HepG2 (cell line): Measurements from ENCODE around the gene PLK2. TPM values are rescaled to one million over a fixed set of nuclear protein-coding genes. Genes with fewer than 3 reads are reported as not detected.

Experiments
- EHMT2 ChIP-seq: fragments of 200-600 bp; sonication (generic); IDR thresholded peaks from 2 replicates; pipeline ENCODE4 v1.7.0; 2017; ENCODE audit warnings: antibody characterized with exemption, low read depth, low read length, borderline replicate concordance
- ESRRA ChIP-seq: sonication (generic); formaldehyde crosslinking; IDR thresholded peaks from 2 replicates; pipeline ENCODE4 v1.5.1; 2020; ENCODE audit warnings: mild to moderate bottlenecking, low read depth, missing genetic modification reagents
- FOXC1 ChIP-seq: sonication (generic); formaldehyde crosslinking; IDR thresholded peaks from 2 replicates; pipeline ENCODE4 v1.8.0; 2022; ENCODE audit warnings: mild to moderate bottlenecking, missing genetic modification reagents, borderline replicate concordance
- GATAD2A ChIP-seq: IDR thresholded peaks from 2 replicates; pipeline ENCODE4 v1.6.1; 2016
- GPN1 ChIP-seq: sonication (generic); formaldehyde crosslinking; IDR thresholded peaks from 2 replicates; pipeline ENCODE4 v1.5.1; 2020; ENCODE audit warnings: missing genetic modification reagents, borderline replicate concordance
- MAF1 ChIP-seq: sonication (generic); formaldehyde crosslinking; IDR thresholded peaks from 2 replicates; pipeline ENCODE4 v1.5.0; 2020; ENCODE audit warnings: missing genetic modification reagents, borderline replicate concordance
- MAFF ChIP-seq: IDR thresholded peaks from 2 replicates; pipeline ENCODE4 v1.6.1; 2011; ENCODE audit warnings: low read depth, low read length, improper control_type of control experiment
- MAFG ChIP-seq: sonication (generic); formaldehyde crosslinking; IDR thresholded peaks from 2 replicates; pipeline ENCODE4 v1.5.1; 2020; ENCODE audit warnings: mild to moderate bottlenecking, missing genetic modification reagents
- NFRKB ChIP-seq: fragments of 450-650 bp; IDR thresholded peaks from 2 replicates; pipeline ENCODE4 v1.6.1; 2017
- PHF5A ChIP-seq: IDR thresholded peaks from one replicate; pipeline ENCODE4 v1.6.1; 2018; ENCODE audit warnings: low read depth, missing genetic modification reagents; ENCODE audit not compliant: unreplicated experiment
- PHF8 ChIP-seq: sonication (generic); formaldehyde crosslinking; IDR thresholded peaks from 2 replicates; pipeline ENCODE4 v1.5.0; 2020; ENCODE audit warnings: missing genetic modification reagents
- PITX1 ChIP-seq: sonication (generic); formaldehyde crosslinking; IDR thresholded peaks from 2 replicates; pipeline ENCODE4 v1.5.1; 2020; ENCODE audit warnings: mild to moderate bottlenecking, missing genetic modification reagents
- REL ChIP-seq: sonication (generic); formaldehyde crosslinking; conservative IDR thresholded peaks from 2 replicates; pipeline ENCODE4 v1.8.0; 2022; ENCODE audit warnings: mild to moderate bottlenecking, missing genetic modification reagents, moderate library complexity
- SOX5 ChIP-seq: IDR thresholded peaks from 2 replicates; pipeline ENCODE4 v1.6.1; 2016; ENCODE audit warnings: borderline replicate concordance
- TARDBP ChIP-seq: sonication (generic); formaldehyde crosslinking; IDR thresholded peaks from 2 replicates; pipeline ENCODE4 v1.8.0; 2022; ENCODE audit warnings: mild to moderate bottlenecking, missing genetic modification reagents
- ZBTB42 ChIP-seq: sonication (generic); formaldehyde crosslinking; IDR thresholded peaks from 2 replicates; pipeline ENCODE4 v1.5.0; 2020; ENCODE audit warnings: mild to moderate bottlenecking, missing genetic modification reagents
- ZC3H4 ChIP-seq: sonication (generic); formaldehyde crosslinking; IDR thresholded peaks from 2 replicates; pipeline ENCODE4 v1.4.0; 2020; ENCODE audit warnings: missing genetic modification reagents, borderline replicate concordance
- ZMYM2 ChIP-seq: sonication (generic); formaldehyde crosslinking; IDR thresholded peaks from 2 replicates; pipeline ENCODE4 v1.8.0; 2022; ENCODE audit warnings: mild to moderate bottlenecking, missing genetic modification reagents
- ZNF232 ChIP-seq: sonication (generic); formaldehyde crosslinking; IDR thresholded peaks from 2 replicates; pipeline ENCODE4 v1.4.0; 2020; ENCODE audit warnings: missing genetic modification reagents, borderline replicate concordance
- ZNF572 ChIP-seq: sonication (generic); formaldehyde crosslinking; IDR thresholded peaks from 2 replicates; pipeline ENCODE4 v1.5.1; 2020; ENCODE audit warnings: mild to moderate bottlenecking, missing genetic modification reagents
- ZNF629 ChIP-seq: sonication (generic); formaldehyde crosslinking; conservative IDR thresholded peaks from 2 replicates; pipeline ENCODE4 v1.5.0; 2020; ENCODE audit warnings: missing genetic modification reagents
- ZNF724P ChIP-seq: sonication (generic); formaldehyde crosslinking; IDR thresholded peaks from 2 replicates; pipeline ENCODE4 v1.8.0; 2022; ENCODE audit warnings: missing genetic modification reagents, borderline replicate concordance
- ZNF782 ChIP-seq: sonication (generic); formaldehyde crosslinking; IDR thresholded peaks from 2 replicates; pipeline ENCODE4 v1.4.0; 2020; ENCODE audit warnings: missing genetic modification reagents, mild to moderate bottlenecking, borderline replicate concordance
- ZNF788 ChIP-seq: sonication (generic); formaldehyde crosslinking; IDR thresholded peaks from 2 replicates; pipeline ENCODE4 v1.5.0; 2020; ENCODE audit warnings: mild to moderate bottlenecking, missing genetic modification reagents, borderline replicate concordance
- ZNF850 ChIP-seq: sonication (generic); formaldehyde crosslinking; conservative IDR thresholded peaks from 2 replicates; pipeline ENCODE4 v1.9.0; 2021; ENCODE audit warnings: mild to moderate bottlenecking, missing genetic modification reagents
- polyA plus RNA-seq, 8 experiments: library from polyadenylated mRNA; depleted of rRNA in 3 of 8; stranded (reverse) in 7 of 8; unstranded in 1 of 8; fragments of >200 nt; fragmentation: Illumina TruSeq in 4 of 8; extraction: Trizol in 4 of 8; gene quantifications; 2 replicates each; pipeline versions ENCODE4 v1.2.1 to v1.2.3, GENCODE V29; 2011 to 2016; ENCODE audit warnings: low read depth in 4 of 8, missing spikeins in 1 of 8, mixed read lengths in 1 of 8; ENCODE audit not compliant: insufficient read depth in 1 of 8
- total RNA-seq, 5 experiments: library from RNA; depleted of rRNA; stranded (reverse); fragments of >200 nt; fragmentation: Illumina TruSeq; extraction: Trizol; gene quantifications; 2 replicates each; pipeline ENCODE4 v1.2.3, GENCODE V29; 2016; ENCODE audit warnings: low read depth in 1 of 5
- TF ChIP-seq, protein P1 (sequence below): sonication (generic); formaldehyde crosslinking; IDR thresholded peaks from 2 replicates; pipeline ENCODE4 v1.5.0; 2020; ENCODE audit warnings: missing genetic modification reagents, mild to moderate bottlenecking, borderline replicate concordance
- TF ChIP-seq, protein P2 (sequence below): IDR thresholded peaks from 2 replicates; pipeline ENCODE4 v1.6.1; 2018; ENCODE audit warnings: missing genetic modification reagents
- TF ChIP-seq, protein P3 (sequence below): sonication (generic); formaldehyde crosslinking; IDR thresholded peaks from 2 replicates; pipeline ENCODE4 v1.9.0; 2021; ENCODE audit warnings: missing genetic modification reagents, mild to moderate bottlenecking, borderline replicate concordance
- TF ChIP-seq, protein P4 (sequence below): IDR thresholded peaks from 2 replicates; pipeline ENCODE4 v1.6.1; 2012; ENCODE audit warnings: inconsistent platforms
- TF ChIP-seq, protein P5 (sequence below): sonication (generic); formaldehyde crosslinking; IDR thresholded peaks from 2 replicates; pipeline ENCODE4 v1.8.0; 2022; ENCODE audit warnings: mild to moderate bottlenecking, missing genetic modification reagents; ENCODE audit not compliant: insufficient replicate concordance

The PLK2 gene
- total and polyA plus RNA-seq, 2 of the 13 experiments (the other 11 are each of a cell fraction or from before 2014, with no cell fraction given) = 9.6 to 29.6 TPM

DNA sequence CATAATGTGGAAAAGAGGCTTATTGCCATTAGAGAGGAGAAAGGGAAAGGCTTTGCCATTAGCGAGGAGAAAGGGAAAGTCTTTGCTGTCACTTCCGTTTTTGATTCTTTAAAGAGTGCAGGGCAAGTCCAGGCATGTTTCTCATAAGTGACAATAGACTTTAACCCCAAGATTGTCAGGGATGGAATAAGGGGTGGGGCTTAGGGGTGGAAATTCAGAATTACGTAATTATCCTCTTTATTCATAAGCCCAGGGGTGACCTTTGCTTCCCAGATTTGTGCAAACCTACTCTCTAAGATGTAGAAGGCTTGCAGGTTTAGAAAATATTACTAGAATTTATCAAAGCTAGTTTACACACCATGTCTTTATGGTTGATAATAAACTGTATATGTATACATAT, 2.3 kb upstream of the PLK2 start (continued):
- peak; percentile 30; the same call in 1 of the 2 replicates for TF ChIP-seq EHMT2
- TF ChIP-seq ZNF724P (CRISPR knock-in tag) = no peak
- TF ChIP-seq, protein P1, sequence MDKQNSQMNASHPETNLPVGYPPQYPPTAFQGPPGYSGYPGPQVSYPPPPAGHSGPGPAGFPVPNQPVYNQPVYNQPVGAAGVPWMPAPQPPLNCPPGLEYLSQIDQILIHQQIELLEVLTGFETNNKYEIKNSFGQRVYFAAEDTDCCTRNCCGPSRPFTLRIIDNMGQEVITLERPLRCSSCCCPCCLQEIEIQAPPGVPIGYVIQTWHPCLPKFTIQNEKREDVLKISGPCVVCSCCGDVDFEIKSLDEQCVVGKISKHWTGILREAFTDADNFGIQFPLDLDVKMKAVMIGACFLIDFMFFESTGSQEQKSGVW (CRISPR knock-in tag) = no peak
- TF ChIP-seq, protein P2, sequence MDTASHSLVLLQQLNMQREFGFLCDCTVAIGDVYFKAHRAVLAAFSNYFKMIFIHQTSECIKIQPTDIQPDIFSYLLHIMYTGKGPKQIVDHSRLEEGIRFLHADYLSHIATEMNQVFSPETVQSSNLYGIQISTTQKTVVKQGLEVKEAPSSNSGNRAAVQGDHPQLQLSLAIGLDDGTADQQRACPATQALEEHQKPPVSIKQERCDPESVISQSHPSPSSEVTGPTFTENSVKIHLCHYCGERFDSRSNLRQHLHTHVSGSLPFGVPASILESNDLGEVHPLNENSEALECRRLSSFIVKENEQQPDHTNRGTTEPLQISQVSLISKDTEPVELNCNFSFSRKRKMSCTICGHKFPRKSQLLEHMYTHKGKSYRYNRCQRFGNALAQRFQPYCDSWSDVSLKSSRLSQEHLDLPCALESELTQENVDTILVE = no peak
- no peak for TF ChIP-seq ZMYM2 (CRISPR knock-in tag)
- no peak for TF ChIP-seq PHF5A
- peak; percentile 10; the same call in 1 of the 2 replicates for TF ChIP-seq SOX5
- TF ChIP-seq ZNF850 (CRISPR knock-in tag) = no peak
- TF ChIP-seq, protein P3, sequence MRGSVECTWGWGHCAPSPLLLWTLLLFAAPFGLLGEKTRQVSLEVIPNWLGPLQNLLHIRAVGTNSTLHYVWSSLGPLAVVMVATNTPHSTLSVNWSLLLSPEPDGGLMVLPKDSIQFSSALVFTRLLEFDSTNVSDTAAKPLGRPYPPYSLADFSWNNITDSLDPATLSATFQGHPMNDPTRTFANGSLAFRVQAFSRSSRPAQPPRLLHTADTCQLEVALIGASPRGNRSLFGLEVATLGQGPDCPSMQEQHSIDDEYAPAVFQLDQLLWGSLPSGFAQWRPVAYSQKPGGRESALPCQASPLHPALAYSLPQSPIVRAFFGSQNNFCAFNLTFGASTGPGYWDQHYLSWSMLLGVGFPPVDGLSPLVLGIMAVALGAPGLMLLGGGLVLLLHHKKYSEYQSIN (CRISPR knock-in tag) = no peak
- no peak for TF ChIP-seq MAF1 (CRISPR knock-in tag)
- no peak for TF ChIP-seq MAFF
- TF ChIP-seq PITX1 (CRISPR knock-in tag) = no peak
- TF ChIP-seq PHF8 (CRISPR knock-in tag) = no peak
- peak; percentile 62 for TF ChIP-seq GATAD2A (CRISPR knock-in tag)
- no peak for TF ChIP-seq ZNF232
- TF ChIP-seq ZNF629 (CRISPR knock-in tag) = no peak
- TF ChIP-seq GPN1 = no peak
- TF ChIP-seq ZBTB42 = no peak
- TF ChIP-seq ZNF572 = no peak
- TF ChIP-seq, protein P4, sequence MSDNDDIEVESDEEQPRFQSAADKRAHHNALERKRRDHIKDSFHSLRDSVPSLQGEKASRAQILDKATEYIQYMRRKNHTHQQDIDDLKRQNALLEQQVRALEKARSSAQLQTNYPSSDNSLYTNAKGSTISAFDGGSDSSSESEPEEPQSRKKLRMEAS = no peak
- no peak for TF ChIP-seq TARDBP (CRISPR knock-in tag)
- TF ChIP-seq ZC3H4 = no peak
- TF ChIP-seq, protein P5, sequence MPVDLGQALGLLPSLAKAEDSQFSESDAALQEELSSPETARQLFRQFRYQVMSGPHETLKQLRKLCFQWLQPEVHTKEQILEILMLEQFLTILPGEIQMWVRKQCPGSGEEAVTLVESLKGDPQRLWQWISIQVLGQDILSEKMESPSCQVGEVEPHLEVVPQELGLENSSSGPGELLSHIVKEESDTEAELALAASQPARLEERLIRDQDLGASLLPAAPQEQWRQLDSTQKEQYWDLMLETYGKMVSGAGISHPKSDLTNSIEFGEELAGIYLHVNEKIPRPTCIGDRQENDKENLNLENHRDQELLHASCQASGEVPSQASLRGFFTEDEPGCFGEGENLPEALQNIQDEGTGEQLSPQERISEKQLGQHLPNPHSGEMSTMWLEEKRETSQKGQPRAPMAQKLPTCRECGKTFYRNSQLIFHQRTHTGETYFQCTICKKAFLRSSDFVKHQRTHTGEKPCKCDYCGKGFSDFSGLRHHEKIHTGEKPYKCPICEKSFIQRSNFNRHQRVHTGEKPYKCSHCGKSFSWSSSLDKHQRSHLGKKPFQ (CRISPR knock-in tag) = no peak
- TF ChIP-seq FOXC1 (CRISPR knock-in tag) = no peak
- no peak for TF ChIP-seq MAFG
- no peak for TF ChIP-seq NFRKB
- no peak for TF ChIP-seq ZNF782
- TF ChIP-seq ZNF788 (CRISPR knock-in tag) = no peak
- no peak for TF ChIP-seq REL (CRISPR knock-in tag)
- TF ChIP-seq ESRRA (CRISPR knock-in tag) = no peak
